Endothelial cell of umbilical vein (primary cell): ENCODE measurements around the gene SLC24A3.

ENCODE experiments used
- EZH2 ChIP-seq: IDR thresholded peaks from 2 replicates; pipeline ENCODE4 v1.6.1; 2012; ENCODE audit warnings: borderline replicate concordance, low read depth, mild to moderate bottlenecking, moderate library complexity, low read length, inconsistent platforms; ENCODE audit not compliant: severe bottlenecking
- POLR2A ChIP-seq: IDR thresholded peaks from 2 replicates; pipeline ENCODE4 v1.6.1; 2012; ENCODE audit warnings: low read depth, mild to moderate bottlenecking, control low read depth, low read length
- POLR2AphosphoS5 ChIP-seq: IDR thresholded peaks from 2 replicates; pipeline ENCODE4 v1.6.1; 2012; ENCODE audit warnings: low read depth, mild to moderate bottlenecking, control low read depth, low read length, moderate library complexity; ENCODE audit not compliant: insufficient read depth
- TF ChIP-seq, protein P1 (sequence below), 2 donors: IDR thresholded peaks; 1 replicate in 1 of 2; 2 replicates in 1 of 2; pipeline ENCODE4 v1.5.1; 2011; ENCODE audit warnings: low read length in 2 of 2, mild to moderate bottlenecking in 2 of 2, moderate library complexity in 2 of 2, control low read depth in 1 of 2, inconsistent platforms in 1 of 2, low read depth in 1 of 2; ENCODE audit not compliant: insufficient read depth in 1 of 2; ENCODE audit errors: extremely low read depth in 1 of 2
- TF ChIP-seq, protein P2 (sequence below): IDR thresholded peaks from 2 replicates; pipeline ENCODE4 v1.6.1; 2011; ENCODE audit not compliant: insufficient read depth, insufficient read length

DNA sequence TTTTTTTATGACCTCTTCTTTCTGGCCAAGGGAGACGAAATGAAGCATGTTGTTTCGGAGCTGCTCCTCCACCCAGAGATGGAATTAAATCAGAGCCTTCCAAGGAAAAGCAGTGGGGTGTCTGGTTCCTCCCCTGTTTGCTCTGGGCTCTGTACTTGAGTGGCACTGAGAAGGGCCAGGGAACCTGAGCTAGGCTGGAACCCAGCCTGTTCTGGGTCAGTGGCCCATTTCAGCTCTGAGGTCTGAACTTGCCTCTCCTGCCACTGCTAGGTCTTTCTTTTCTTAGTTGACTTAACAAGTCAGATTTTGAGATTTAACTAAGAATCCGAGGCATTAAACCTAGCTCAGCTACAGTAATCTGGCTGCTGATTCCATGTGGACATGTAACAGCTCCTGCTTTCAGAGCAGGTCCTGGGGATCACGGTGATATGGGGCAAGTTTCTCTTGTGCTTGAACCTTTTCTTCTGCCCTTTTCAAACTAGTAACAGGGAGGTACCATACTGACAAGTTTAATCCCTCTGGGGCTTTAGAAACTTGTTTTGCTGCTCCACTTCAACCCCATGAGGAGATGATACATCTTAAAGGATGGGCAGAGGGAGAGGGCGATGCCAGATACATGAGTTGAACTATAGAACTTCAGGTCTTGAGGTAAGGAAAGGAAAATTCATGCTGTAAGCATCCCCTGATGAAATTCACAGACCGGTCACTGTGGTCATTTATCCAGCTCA lies 101.1 kb downstream of the SLC24A3 start:
- TF ChIP-seq, protein P1, sequence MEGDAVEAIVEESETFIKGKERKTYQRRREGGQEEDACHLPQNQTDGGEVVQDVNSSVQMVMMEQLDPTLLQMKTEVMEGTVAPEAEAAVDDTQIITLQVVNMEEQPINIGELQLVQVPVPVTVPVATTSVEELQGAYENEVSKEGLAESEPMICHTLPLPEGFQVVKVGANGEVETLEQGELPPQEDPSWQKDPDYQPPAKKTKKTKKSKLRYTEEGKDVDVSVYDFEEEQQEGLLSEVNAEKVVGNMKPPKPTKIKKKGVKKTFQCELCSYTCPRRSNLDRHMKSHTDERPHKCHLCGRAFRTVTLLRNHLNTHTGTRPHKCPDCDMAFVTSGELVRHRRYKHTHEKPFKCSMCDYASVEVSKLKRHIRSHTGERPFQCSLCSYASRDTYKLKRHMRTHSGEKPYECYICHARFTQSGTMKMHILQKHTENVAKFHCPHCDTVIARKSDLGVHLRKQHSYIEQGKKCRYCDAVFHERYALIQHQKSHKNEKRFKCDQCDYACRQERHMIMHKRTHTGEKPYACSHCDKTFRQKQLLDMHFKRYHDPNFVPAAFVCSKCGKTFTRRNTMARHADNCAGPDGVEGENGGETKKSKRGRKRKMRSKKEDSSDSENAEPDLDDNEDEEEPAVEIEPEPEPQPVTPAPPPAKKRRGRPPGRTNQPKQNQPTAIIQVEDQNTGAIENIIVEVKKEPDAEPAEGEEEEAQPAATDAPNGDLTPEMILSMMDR (IDR thresholded peaks at IDR 0.05; ENCODE audit: extremely low read depth in 1 of 2, insufficient read depth in 1 of 2, low read depth in 1 of 2, low read length in 2 of 2), result no peak
- TF ChIP-seq POLR2A (no peak), POLR2AphosphoS5 (no peak), EZH2 (no peak)
- TF ChIP-seq, protein P2, sequence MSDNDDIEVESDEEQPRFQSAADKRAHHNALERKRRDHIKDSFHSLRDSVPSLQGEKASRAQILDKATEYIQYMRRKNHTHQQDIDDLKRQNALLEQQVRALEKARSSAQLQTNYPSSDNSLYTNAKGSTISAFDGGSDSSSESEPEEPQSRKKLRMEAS, result no peak
